ENCODE measurements around the gene DOCK4. TPM values are rescaled to one million over a fixed set of nuclear protein-coding genes. Genes with fewer than 3 reads are reported as not detected.
"Not testable (repeated sequence)": the region's sequence is repeated elsewhere in the genome, so short reads cannot be mapped to it uniquely, and the experiment has no call there.

Gene DOCK4
- total and polyA plus RNA-seq, 2 experiments from 2014 or later = 2.1 to 5.0 TPM

- no peak for DNase-seq
- Histone ChIP-seq H2AFZ (no peak overlapping the region), H3K27ac (no peak overlapping the region), H3K9ac (no peak overlapping the region), H3K4me1 (ENCODE audit: insufficient read depth) (no peaks in the 10 kb centered on the region), H3K9me3 (ENCODE audit: low read depth) (no peaks in the 10 kb centered on the region), H3K9me2 (ENCODE audit: insufficient read depth) (no peaks in the 10 kb centered on the region), H3K79me2 (ENCODE audit: insufficient read depth) (no peaks in the 10 kb centered on the region; the same call in 1 of the 2 replicates), H3F3A (ENCODE audit: insufficient read depth) (no peaks in the 10 kb centered on the region), H3K36me3 (ENCODE audit: low read depth) (no peaks in the 10 kb centered on the region), H3K27me3 (replicated peaks; ENCODE audit: insufficient read depth) (no peaks in the 10 kb centered on the region), H4K20me1 (ENCODE audit: insufficient read depth) (no peaks in the 10 kb centered on the region), H3K4me3 (no peak overlapping the region), H3K4me2 (ENCODE audit: unreplicated experiment) (no peak overlapping the region)
- WGBS, 2 experiments (ENCODE audit: low coverage in 1 of 2, low lambda C conversion rate in 2 of 2, missing lambda C conversion rate in 2 of 2) = 92 to 97% methylated on average over 7 of the region's 7 CpGs
- TF ChIP-seq EZH2 (IDR thresholded peaks at IDR 0.05; ENCODE audit: insufficient read depth, poor library complexity, severe bottlenecking) = no peak
- in situ Hi-C loops (cut with MboI) = no loop called here
Measured at GRCh38 chr7:112133328-112133727, 72.9 kb downstream of the DOCK4 start.

- Histone ChIP-seq H3K9me3 (ENCODE audit: low read depth) (no peaks in the 10 kb centered on the region), H2AFZ (no peak overlapping the region), H3K27me3 (replicated peaks; ENCODE audit: insufficient read depth) (no peaks in the 10 kb centered on the region), H3K4me3 (no peak overlapping the region), H3K36me3 (ENCODE audit: low read depth) (no peaks in the 10 kb centered on the region), H3K79me2 (ENCODE audit: insufficient read depth) (no peaks in the 10 kb centered on the region; the same call in 1 of the 2 replicates), H4K20me1 (ENCODE audit: insufficient read depth) (no peaks in the 10 kb centered on the region), H3K9ac (no peak overlapping the region), H3K4me2 (ENCODE audit: unreplicated experiment) (no peak overlapping the region), H3K4me1 (ENCODE audit: insufficient read depth) (no peaks in the 10 kb centered on the region), H3K27ac (no peak overlapping the region), H3F3A (ENCODE audit: insufficient read depth) (no peaks in the 10 kb centered on the region), H3K9me2 (ENCODE audit: insufficient read depth) (no peaks in the 10 kb centered on the region)
- in situ Hi-C loops (cut with MboI) = no loop called here
- TF ChIP-seq EZH2 (IDR thresholded peaks at IDR 0.05; ENCODE audit: insufficient read depth, poor library complexity, severe bottlenecking) (no peak), EZH2phosphoT487 (IDR thresholded peaks at IDR 0.05; ENCODE audit: insufficient read depth, low read depth) (no peak)
- DNase-seq = no peak
- WGBS, 2 experiments (ENCODE audit: low coverage in 1 of 2, low lambda C conversion rate in 2 of 2, missing lambda C conversion rate in 2 of 2) = 89 to 90% methylated on average over 4 of the region's 4 CpGs
Measured at GRCh38 chr7:112132051-112132694, 74.0 kb downstream of the DOCK4 start.

GRCh38 chr7:112130729-112131410, 75.3 kb downstream of the DOCK4 start:
- in situ Hi-C loops (cut with MboI) = no loop called here
- no peak overlapping the region for H3K4me3 ChIP-seq
- H2AFZ ChIP-seq = no peak overlapping the region
- no peaks in the 10 kb centered on the region for H3K4me1 ChIP-seq (ENCODE audit: insufficient read depth)
- H3K4me2 ChIP-seq (ENCODE audit: unreplicated experiment) = no peak overlapping the region
- no peaks in the 10 kb centered on the region for H3K9me3 ChIP-seq (ENCODE audit: low read depth)
- no peaks in the 10 kb centered on the region for H3K36me3 ChIP-seq (ENCODE audit: low read depth)
- H3K27ac ChIP-seq = no peak overlapping the region
- no peak for DNase-seq
- H3K79me2 ChIP-seq (ENCODE audit: insufficient read depth) = no peaks in the 10 kb centered on the region; the same call in 1 of the 2 replicates
- 91 to 92% methylated on average over 10 of the region's 10 CpGs for WGBS, 2 experiments (ENCODE audit: low coverage in 1 of 2, low lambda C conversion rate in 2 of 2, missing lambda C conversion rate in 2 of 2)
- no peaks in the 10 kb centered on the region for H3K27me3 ChIP-seq (replicated peaks; ENCODE audit: insufficient read depth)
- no peaks in the 10 kb centered on the region for H3F3A ChIP-seq (ENCODE audit: insufficient read depth)
- no peaks in the 10 kb centered on the region for H3K9me2 ChIP-seq (ENCODE audit: insufficient read depth)
- H4K20me1 ChIP-seq (ENCODE audit: insufficient read depth) = no peaks in the 10 kb centered on the region
- H3K9ac ChIP-seq = no peak overlapping the region
- no peak for TF ChIP-seq EZH2 (IDR thresholded peaks at IDR 0.05; ENCODE audit: insufficient read depth, poor library complexity, severe bottlenecking)
- TF ChIP-seq EZH2phosphoT487 (IDR thresholded peaks at IDR 0.05; ENCODE audit: insufficient read depth, low read depth) = no peak

- H3K36me3 ChIP-seq (ENCODE audit: low read depth) = no peaks in the 10 kb centered on the region
- H3K9me3 ChIP-seq (ENCODE audit: low read depth) = no peaks in the 10 kb centered on the region
- H3K4me2 ChIP-seq (ENCODE audit: unreplicated experiment) = no peak overlapping the region
- DNase-seq = no peak
- H3K4me3 ChIP-seq = no peak overlapping the region
- no peaks in the 10 kb centered on the region for H3K9me2 ChIP-seq (ENCODE audit: insufficient read depth)
- no peaks in the 10 kb centered on the region for H3K27me3 ChIP-seq (replicated peaks; ENCODE audit: insufficient read depth)
- in situ Hi-C loops (cut with MboI) = no loop called here
- H3K27ac ChIP-seq = no peak overlapping the region
- WGBS, 2 experiments (ENCODE audit: low coverage in 1 of 2, low lambda C conversion rate in 2 of 2, missing lambda C conversion rate in 2 of 2) = 79 to 86% methylated on average over 5 of the region's 5 CpGs
- H3F3A ChIP-seq (ENCODE audit: insufficient read depth) = no peaks in the 10 kb centered on the region
- TF ChIP-seq EZH2 (IDR thresholded peaks at IDR 0.05; ENCODE audit: insufficient read depth, poor library complexity, severe bottlenecking) (no peak), EZH2phosphoT487 (IDR thresholded peaks at IDR 0.05; ENCODE audit: insufficient read depth, low read depth) (no peak)
- H3K9ac ChIP-seq = no peak overlapping the region
- no peaks in the 10 kb centered on the region for H3K79me2 ChIP-seq (ENCODE audit: insufficient read depth)
- no peaks in the 10 kb centered on the region for H4K20me1 ChIP-seq (ENCODE audit: insufficient read depth)
- H2AFZ ChIP-seq = no peak overlapping the region
- no peaks in the 10 kb centered on the region for H3K4me1 ChIP-seq (ENCODE audit: insufficient read depth)
Measured at GRCh38 chr7:112129655-112130323, 76.4 kb downstream of the DOCK4 start.

- H3K9me3 ChIP-seq (ENCODE audit: low read depth); H3K9ac ChIP-seq; H3K9me2 ChIP-seq (ENCODE audit: insufficient read depth); H3K27me3 ChIP-seq (replicated peaks; ENCODE audit: insufficient read depth); H3K79me2 ChIP-seq (ENCODE audit: insufficient read depth); H4K20me1 ChIP-seq (ENCODE audit: insufficient read depth); H3K4me1 ChIP-seq (ENCODE audit: insufficient read depth); H3F3A ChIP-seq (ENCODE audit: insufficient read depth); H3K27ac ChIP-seq; H2AFZ ChIP-seq; H3K36me3 ChIP-seq (ENCODE audit: low read depth); H3K4me3 ChIP-seq; H3K4me2 ChIP-seq (ENCODE audit: unreplicated experiment); DNase-seq; in situ Hi-C loops (cut with MboI): not testable (repeated sequence)
- WGBS, 2 experiments (ENCODE audit: low coverage in 1 of 2, low lambda C conversion rate in 2 of 2, missing lambda C conversion rate in 2 of 2) = 56 to 77% methylated on average over 5 to 8 of the region's 8 CpGs
Measured at GRCh38 chr7:112128461-112129425, 77.5 kb downstream of the DOCK4 start.

- in situ Hi-C loops (cut with MboI); H3F3A ChIP-seq (ENCODE audit: insufficient read depth); H4K20me1 ChIP-seq (ENCODE audit: insufficient read depth); H3K4me1 ChIP-seq (ENCODE audit: insufficient read depth); H3K9ac ChIP-seq; H3K4me3 ChIP-seq; H3K4me2 ChIP-seq (ENCODE audit: unreplicated experiment); H3K9me3 ChIP-seq (ENCODE audit: low read depth); H3K27ac ChIP-seq; H3K27me3 ChIP-seq (replicated peaks; ENCODE audit: insufficient read depth); H3K79me2 ChIP-seq (ENCODE audit: insufficient read depth); DNase-seq; H2AFZ ChIP-seq; H3K36me3 ChIP-seq (ENCODE audit: low read depth); H3K9me2 ChIP-seq (ENCODE audit: insufficient read depth): not testable (repeated sequence)
- WGBS, 2 experiments (ENCODE audit: low coverage in 1 of 2, low lambda C conversion rate in 2 of 2, missing lambda C conversion rate in 2 of 2) = 90 to 97% methylated on average over 2 to 13 of the region's 13 CpGs
Measured at GRCh38 chr7:112128041-112128440, 78.2 kb downstream of the DOCK4 start.
